ENCODE data around the gene FGGY. TPM values are rescaled to one million over a fixed set of nuclear protein-coding genes. Genes with fewer than 3 reads are reported as not detected.
"Not testable (repeated sequence)": the region's sequence is repeated elsewhere in the genome, so short reads cannot be mapped to it uniquely, and the experiment has no call there.

The FGGY gene
- total RNA-seq, 1 donor from 2014 or later = 72.2 TPM

GRCh38 chr1:59530119-59530518, 233.2 kb downstream of the FGGY start:
- no peak for DNase-seq (ENCODE audit: low spot score)
- ATAC-seq = no peak

GRCh38 chr1:59532102-59532501, 235.2 kb downstream of the FGGY start:
- ATAC-seq (no peak), DNase-seq (ENCODE audit: low spot score) (no peak)

GRCh38 chr1:59538476-59538875, 241.6 kb downstream of the FGGY start:
- ATAC-seq; DNase-seq (ENCODE audit: low spot score): not testable (repeated sequence)

DNA sequence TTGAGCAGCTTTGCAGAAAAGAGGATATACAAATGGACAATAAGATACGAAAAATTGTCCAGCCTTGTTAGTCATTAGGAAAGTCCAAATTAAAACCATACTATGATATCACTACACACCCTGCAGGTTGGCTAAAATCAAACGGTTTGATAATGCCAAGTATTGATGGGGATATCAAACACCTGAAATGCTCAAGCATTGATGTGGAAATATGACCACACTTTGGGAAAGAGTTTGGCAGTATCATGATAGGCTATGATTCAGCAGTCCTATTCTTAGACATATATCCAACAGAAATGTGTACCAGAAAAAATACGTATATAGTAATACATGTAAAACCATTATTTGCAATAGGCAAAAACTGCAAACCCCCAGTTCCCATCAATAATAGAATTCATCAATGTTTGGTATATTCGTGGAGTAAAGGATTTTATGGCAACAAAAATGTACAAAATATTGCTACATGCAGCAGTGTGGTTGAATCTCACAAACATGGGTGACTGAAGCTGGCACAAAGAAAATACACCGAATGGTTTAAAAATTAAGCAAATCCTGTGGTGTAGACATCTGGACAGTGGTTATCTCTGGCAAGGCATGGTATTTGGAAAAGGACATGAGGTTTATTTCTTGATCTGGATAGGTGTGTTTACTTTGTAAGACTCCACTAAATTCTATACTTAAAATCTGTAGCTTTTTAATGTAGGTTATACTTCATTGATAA, 243.2 kb downstream of the FGGY start:
- ATAC-seq = peak; percentile 58
- no peak for DNase-seq (ENCODE audit: low spot score)

DNA sequence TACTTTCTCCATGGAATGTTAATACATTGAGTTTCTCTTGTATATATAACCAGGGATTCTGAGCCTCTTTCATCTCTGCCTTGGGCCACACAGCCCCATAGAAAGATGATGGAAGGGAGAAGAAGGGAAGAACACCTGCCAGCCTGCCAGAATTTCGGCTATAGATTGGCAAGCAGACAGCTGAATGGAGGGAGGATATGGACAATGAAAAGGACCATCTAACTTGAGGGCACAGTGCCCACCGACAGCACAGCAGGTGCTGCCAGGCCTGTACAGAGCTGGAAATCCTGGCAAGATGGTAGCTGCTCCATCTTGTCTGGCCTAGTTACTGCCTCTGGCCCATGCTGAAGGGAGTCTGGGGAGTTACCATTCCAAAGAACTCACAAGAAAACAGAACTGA, 244.3 kb downstream of the FGGY start:
- no peak for ATAC-seq
- DNase-seq (ENCODE audit: low spot score) = no peak

GRCh38 chr1:59541891-59542290, 245.0 kb downstream of the FGGY start:
- DNase-seq (ENCODE audit: low spot score) = no peak
- no peak for ATAC-seq

- DNase-seq (ENCODE audit: low spot score) = no peak
- peak; percentile 77 for ATAC-seq
These were observed 246.3 kb downstream of the FGGY start for GRCh38 chr1:59543211-59543668.

- no peak for DNase-seq (ENCODE audit: low spot score)
- ATAC-seq = no peak
These were observed 247.9 kb downstream of the FGGY start for GRCh38 chr1:59544615-59545293.

DNA sequence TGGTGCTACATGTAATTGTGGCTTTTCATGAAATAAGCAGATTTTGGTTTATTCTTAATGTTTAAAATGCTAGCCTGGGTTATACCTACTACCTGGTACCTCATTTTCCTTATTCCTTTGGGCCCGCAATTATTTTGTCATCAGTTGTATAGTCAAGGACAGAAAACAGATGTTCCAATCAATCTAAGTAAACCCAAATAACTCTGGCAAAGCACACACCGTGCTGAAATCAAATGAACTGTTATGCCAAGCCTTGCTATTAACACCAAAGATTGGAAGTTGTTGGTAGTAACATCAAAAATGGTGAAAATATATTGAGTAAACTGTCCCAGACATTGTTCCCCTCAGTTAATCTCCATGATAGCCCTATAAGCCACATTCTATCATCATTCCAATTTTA, 248.9 kb downstream of the FGGY start:
- ATAC-seq (peak; percentile 8), DNase-seq (ENCODE audit: low spot score) (no peak)

- peak; percentile 10 for ATAC-seq
- no peak for DNase-seq (ENCODE audit: low spot score)
These were observed 252.4 kb downstream of the FGGY start for GRCh38 chr1:59549066-59549837.

GRCh38 chr1:59549903-59550302, 253.0 kb downstream of the FGGY start:
- ATAC-seq (peak; percentile 64), DNase-seq (ENCODE audit: low spot score) (peak; percentile 61)

- no peak for DNase-seq (ENCODE audit: low spot score)
- ATAC-seq = no peak
These were observed 255.1 kb downstream of the FGGY start for GRCh38 chr1:59552007-59552406.

GRCh38 chr1:59553371-59553770, 256.5 kb downstream of the FGGY start:
- DNase-seq (ENCODE audit: low spot score) = no peak
- no peak for ATAC-seq

DNA sequence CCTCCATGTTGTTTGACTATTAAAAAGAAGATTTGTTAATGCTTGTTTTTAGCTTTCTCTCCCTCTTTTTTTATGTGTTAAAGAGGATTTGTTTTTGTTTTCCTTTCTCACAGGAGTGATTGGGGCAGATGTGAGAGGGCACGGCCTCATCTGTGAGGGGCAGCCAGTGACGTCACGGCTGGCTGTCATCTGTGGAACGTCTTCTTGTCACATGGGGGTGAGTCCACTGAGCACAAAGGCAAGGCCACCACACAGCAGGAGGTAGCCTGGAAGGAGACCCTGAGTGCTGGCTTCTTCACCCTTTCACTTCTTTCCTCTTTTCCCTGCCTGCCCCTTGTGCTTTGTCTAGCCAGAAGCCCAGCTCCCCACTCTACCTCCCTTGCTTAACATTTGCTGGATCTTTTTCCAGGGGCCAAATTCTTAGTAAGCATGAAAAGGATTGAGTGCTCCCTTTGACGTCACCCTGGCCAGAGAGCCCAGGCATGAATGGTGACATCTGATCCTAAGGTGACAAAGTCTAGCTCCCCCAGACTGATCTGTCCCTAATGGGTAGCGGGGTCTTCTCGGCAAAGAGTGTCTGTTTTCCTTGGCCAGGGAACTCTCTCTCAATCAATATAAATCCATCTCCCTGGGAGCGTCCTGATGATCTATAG, 257.2 kb downstream of the FGGY start:
- ATAC-seq = peak; percentile 42
- no peak for DNase-seq (ENCODE audit: low spot score)

DNA sequence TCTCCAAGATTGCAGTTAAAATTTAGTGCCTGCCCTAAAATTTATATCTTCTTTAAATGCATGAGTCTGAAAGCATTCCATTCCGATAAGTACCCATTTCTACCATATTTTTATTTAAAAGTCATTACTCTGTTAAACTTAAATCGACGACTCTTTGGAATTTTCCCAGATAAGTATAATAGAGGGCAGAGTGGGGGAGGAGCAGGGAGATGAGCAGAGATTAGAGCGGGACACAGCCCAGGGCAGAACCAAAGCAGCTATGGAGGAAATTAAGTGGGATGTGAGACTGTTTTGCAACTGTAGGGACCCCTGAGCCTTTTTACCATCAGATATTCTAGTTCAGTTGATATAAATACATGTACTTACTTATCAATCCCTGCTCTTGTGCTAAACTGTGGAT, 257.9 kb downstream of the FGGY start:
- ATAC-seq (no peak), DNase-seq (ENCODE audit: low spot score) (no peak)

DNA sequence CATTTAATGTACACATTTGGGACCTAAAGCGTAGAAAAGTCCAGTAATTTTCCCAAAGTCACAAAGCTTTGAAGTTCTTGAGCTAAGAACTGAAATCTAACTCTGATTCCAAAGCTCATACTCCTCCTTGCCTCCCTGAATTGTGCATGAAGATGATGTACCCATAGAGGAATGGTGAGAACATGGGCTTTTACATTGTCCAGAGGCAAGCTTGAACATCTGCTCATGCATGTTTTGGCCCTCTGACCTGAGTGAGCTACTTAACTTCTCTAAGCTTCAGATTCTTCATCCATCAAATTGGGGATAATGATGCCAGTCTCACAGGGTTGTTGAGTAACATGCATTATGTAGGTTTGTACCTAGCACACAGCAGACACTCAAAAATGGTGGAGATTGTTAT, 259.5 kb downstream of the FGGY start:
- DNase-seq (ENCODE audit: low spot score) = no peak
- no peak for ATAC-seq

GRCh38 chr1:59556802-59557548, 260.1 kb downstream of the FGGY start:
- ATAC-seq (no peak), DNase-seq (ENCODE audit: low spot score) (no peak)

DNA sequence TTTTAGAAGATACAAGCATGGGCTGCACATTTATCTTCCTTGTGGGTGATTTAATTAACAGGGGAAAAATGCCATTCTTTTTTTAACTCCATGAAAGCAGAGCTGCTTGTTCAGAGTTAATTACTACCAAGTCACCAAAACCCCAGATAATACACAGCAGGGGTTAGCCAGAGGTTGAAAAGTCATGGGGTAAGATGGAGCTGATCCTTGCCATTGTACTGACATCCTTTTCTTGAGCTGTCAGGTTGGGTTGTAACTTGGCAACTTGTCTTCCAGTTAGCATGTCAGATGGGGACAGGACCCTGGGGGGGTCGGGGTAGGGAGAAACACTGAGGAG, 260.6 kb downstream of the FGGY start:
- no peak for DNase-seq (ENCODE audit: low spot score)
- ATAC-seq = no peak

GRCh38 chr1:59558580-59558979, 261.7 kb downstream of the FGGY start:
- not testable (repeated sequence) for ATAC-seq

GRCh38 chr1:59560807-59561450, 264.0 kb downstream of the FGGY start:
- no peak for DNase-seq (ENCODE audit: low spot score)
- no peak for ATAC-seq

More at GRCh38 chr1:59558580-59558979, 261.7 kb downstream of the FGGY start:
- not testable (repeated sequence) for DNase-seq (ENCODE audit: low spot score)
